Sigmoid colon (tissue), 4 donors: ENCODE data around the gene TPCN1.
A peak's percentile ranks its signal among the peaks of the same experiment; 100 is the strongest.

Source experiments
- CTCF ChIP-seq, 4 experiments: fragments of 450-650 bp in 3 of 4; fragments of 200-600 bp in 1 of 4; IDR thresholded peaks; one replicate each; pipeline ENCODE4 v1.5.1; 2016 to 2019; ENCODE audit warnings: antibody characterized with exemption in 4 of 4, mild to moderate bottlenecking in 3 of 4, moderate library complexity in 2 of 4
- EP300 ChIP-seq, 4 donors: sonication (generic); formaldehyde crosslinking; IDR thresholded peaks; one replicate each; pipeline ENCODE4 v1.6.1; 2017; ENCODE audit warnings: antibody characterized with exemption in 4 of 4
- POLR2A ChIP-seq, 2 donors: fragments of 450-650 bp; IDR thresholded peaks; one replicate each; pipeline ENCODE4 v1.6.1; 2016; ENCODE audit warnings: antibody characterized with exemption in 2 of 2, mild to moderate bottlenecking in 2 of 2, moderate library complexity in 2 of 2
- POLR2AphosphoS5 ChIP-seq, 4 donors: sonication (generic); formaldehyde crosslinking; IDR thresholded peaks; one replicate each; pipeline ENCODE4 v1.6.1; 2017; ENCODE audit warnings: antibody characterized with exemption in 4 of 4

- TF ChIP-seq CTCF (IDR thresholded peaks at IDR 0.05) (no peak), EP300 (IDR thresholded peaks at IDR 0.05) (peak in 2 of 4 donors; percentile 40 to 74), POLR2A (IDR thresholded peaks at IDR 0.05) (no peak), POLR2AphosphoS5 (IDR thresholded peaks at IDR 0.05) (peak; percentile 45 to 77 (median 50))
These were observed 6.3 kb upstream of the TPCN1 start for GRCh38 chr12:113214895-113215400.
